Heart left ventricle (tissue), 16 donors: ENCODE measurements around the gene GGT7. TPM values are rescaled to one million over a fixed set of nuclear protein-coding genes. Genes with fewer than 3 reads are reported as not detected.

Source experiments
- ATAC-seq, 4 donors: fragments of 200-7000 bp; cut with Tn5 transposase; one replicate each; pipeline ENCODE4 v1.9.1; 2020 to 2022; ENCODE audit warnings: moderate library complexity in 4 of 4, mild to moderate bottlenecking in 3 of 4, moderate number of reproducible peaks in 1 of 4
- DNase-seq, 5 donors: peaks; one replicate each; pipeline ENCODE4 v3.0.0-alpha.2; 2020
- H3K27ac ChIP-seq, 12 donors: fragments of 200-600 bp; sonication (generic) in 4 of 12; one replicate each; pipeline versions ENCODE4 v1.5.0 to v1.8.0; 2016 to 2022; ENCODE audit warnings: mild to moderate bottlenecking in 2 of 12
- H3K27me3 ChIP-seq, 9 donors: fragments of 200-600 bp; sonication (generic) in 2 of 9; one replicate each; pipeline versions ENCODE4 v1.5.1 to v1.8.0; 2016 to 2022; ENCODE audit warnings: mild to moderate bottlenecking in 3 of 9
- H3K36me3 ChIP-seq, 9 donors: fragments of 200-600 bp; sonication (generic) in 2 of 9; one replicate each; pipeline versions ENCODE4 v1.5.0 to v1.8.0; 2018 to 2022; ENCODE audit warnings: mild to moderate bottlenecking in 2 of 9
- H3K4me1 ChIP-seq, 12 donors: fragments of 200-600 bp; sonication (generic) in 4 of 12; one replicate each; pipeline versions ENCODE4 v1.5.0 to v1.8.0; 2016 to 2022; ENCODE audit warnings: mild to moderate bottlenecking in 3 of 12
- H3K4me3 ChIP-seq, 12 donors: fragments of 200-600 bp; sonication (generic) in 4 of 12; one replicate each; pipeline versions ENCODE4 v1.5.0 to v1.8.0; 2017 to 2022; ENCODE audit warnings: mild to moderate bottlenecking in 9 of 12, moderate library complexity in 4 of 12
- H3K9me3 ChIP-seq, 12 donors: fragments of 200-600 bp; sonication (generic) in 4 of 12; one replicate each; pipeline versions ENCODE4 v1.5.0 to v1.8.0; 2016 to 2022; ENCODE audit warnings: mild to moderate bottlenecking in 1 of 12
- CTCF ChIP-seq, 12 donors: fragments of 200-600 bp; sonication (generic) in 4 of 12; IDR thresholded peaks; one replicate each; pipeline versions ENCODE4 v1.5.0 to v1.8.0; 2018 to 2022; ENCODE audit warnings: antibody characterized with exemption in 12 of 12, mild to moderate bottlenecking in 5 of 12
- POLR2A ChIP-seq, 2 donors: fragments of 450-650 bp; IDR thresholded peaks; one replicate each; pipeline ENCODE4 v1.6.1; 2017; ENCODE audit warnings: antibody characterized with exemption in 2 of 2, mild to moderate bottlenecking in 2 of 2, moderate library complexity in 2 of 2
- WGBS, 4 donors: extraction: QIAGEN DNeasy Blood & Tissue Kit in 2 of 4; methylation state at CpG; one replicate each; pipeline versions ENCODE4 v1.1.5 to v1.1.7; 2013 to 2018; 5-methylcytosine and 5-hydroxymethylcytosine counted together
- intact Hi-C, 10 donors: fragments of 100-400 bp; cut with DNase I; formaldehyde crosslinking; loops; one replicate each; pipeline versions ENCODE4 v1.11.1 to v1.14.2; 2022
- polyA plus RNA-seq, 2 donors: library from polyadenylated mRNA; stranded (reverse); fragments of 200-250 nt; gene quantifications; one replicate each; pipeline ENCODE4 v1.2.3, GENCODE V29; 2013
- total RNA-seq, 9 donors: library from RNA; depleted of rRNA in 2 of 9; stranded (reverse); fragments of >200 nt in 2 of 9; fragmentation: NEBNext Ultra II Directional in 3 of 9; extraction: Animal tissue kit (Norgen Biotek cat#: 25700) in 3 of 9; gene quantifications; one replicate each; pipeline versions ENCODE4 v1.1.0 to v1.2.4, GENCODE V29; 2016 to 2023
- donor health status: ischemic (EF 13 %, LVEDD 7.1; RV severe dilation, severe dysfunction).
- donor health status: healthy with polysubstance abuse.
- donor health status: DM: no; HTN: yes; CAD: no.
- donor health status: DM: no; HTN: no; CAD: no.
- donor health status: ischemic (EF 25% LVEDD 6.9; RV normal size, moderate dysfunction).
- donor health status: ischemic (EF 25% LVEDD 5.7; RV mildly dilated, moderate dysfunction).
- donor health status: healthy.
- donor health status: DM: yes; HTN: yes; CAD: no.
- donor health status: ischemic (EF 35%, LVEDD 5.7; RV mildly dilated, moderate dysfunction).
- donor health status: nonischemic (EF 11% LVEDD 7.7; RV severe dilation, severe dysfunction).
- donor health status: DM: yes; HTN: yes; CAD: no.
- donor health status: PGD.
- donor health status: ischemic (EF 29% LVEDD 5.4; RV normal size, mild dysfunction).
- donor health status: nonischemic (EF 23%, LVEDD 6.1; RV moderate dilation, normal function).

Gene GGT7
- total and polyA plus RNA-seq, 11 donors, result 7.9 to 30.7 (median 17.5) TPM

- peak; percentile 88 to 94 (median 92) for DNase-seq
- peak within 1 kb of the TSS; percentile 72 to 99 (median 88) for H3K4me3 ChIP-seq
- peaks cover 3 to 39% (median 30%) of the 10 kb centered on the region in 12 donors for H3K4me1 ChIP-seq
- intact Hi-C loops, result loop anchor here in 1 of 10 donors (10.0 kb wide), 1 partner anchor 629 kb away; the partner anchor contains the start of gene CEP250
- no peaks in the 10 kb centered on the region for H3K36me3 ChIP-seq
- WGBS, 4 donors, result 7 to 20% (median 9%) methylated on average over 17 to 52 of the region's 52 CpGs
- TF ChIP-seq POLR2A (IDR thresholded peaks at IDR 0.05) (no peak), CTCF (IDR thresholded peaks at IDR 0.05) (no peak)
- H3K27ac ChIP-seq, result peak within 1 kb of the TSS; percentile 89 to 97 (median 91)
- no peaks in the 10 kb centered on the region for H3K9me3 ChIP-seq
- ATAC-seq, result peak; percentile 81 to 93 (median 84)
- H3K27me3 ChIP-seq, result no peaks in the 10 kb centered on the region
These were observed 46.9 kb downstream of the GGT7 start, which contains the start of gene NCOA6 for GRCh38 chr20:34825530-34826362. Gene NCOA6 (minus strand): TSS chr20:34825651. CDS start chr20:34782355, 43,296 bp downstream.

- Histone ChIP-seq H3K27me3 (no peaks in the 10 kb centered on the region), H3K9me3 (no peaks in the 10 kb centered on the region), H3K36me3 (peaks cover 0 to 1% (median 0%) of the 10 kb centered on the region in 9 donors), H3K27ac (peak overlapping the region; percentile 89 to 97 (median 91)), H3K4me1 (peaks cover 3 to 46% (median 32%) of the 10 kb centered on the region in 12 donors), H3K4me3 (peak overlapping the region; percentile 72 to 99 (median 88))
- no peak for TF ChIP-seq POLR2A (IDR thresholded peaks at IDR 0.05)
- TF ChIP-seq CTCF (IDR thresholded peaks at IDR 0.05), result peak in 6 of 12 donors; percentile 7 to 24 (median 9)
- ATAC-seq (peak; percentile 28 to 84 (median 79)), DNase-seq (peak; percentile 66 to 81 (median 71))
- WGBS, 4 donors, result 0 to 1% (median 1%) methylated on average over 14 to 68 of the region's 68 CpGs
- intact Hi-C loops, result loop anchor here in 1 of 10 donors (10.0 kb wide), 1 partner anchor 630 kb away; the partner anchor contains the start of gene CEP250
These were observed 47.7 kb downstream of the GGT7 start for GRCh38 chr20:34824806-34825529.

- H3K4me1 ChIP-seq, result peaks cover 3 to 52% (median 32%) of the 10 kb centered on the region in 12 donors
- WGBS, 4 donors, result 2 to 7% (median 5%) methylated on average over 2 of the region's 2 CpGs
- peak overlapping the region; percentile 89 to 97 (median 91) for H3K27ac ChIP-seq
- ATAC-seq (peak; percentile 39 to 61 (median 56)), DNase-seq (peak in 4 of 5 donors; percentile 32 to 63 (median 56))
- H3K36me3 ChIP-seq, result peaks cover 0 to 2% (median 0%) of the 10 kb centered on the region in 9 donors
- peak overlapping the region; percentile 72 to 99 (median 88) for H3K4me3 ChIP-seq
- H3K27me3 ChIP-seq, result no peaks in the 10 kb centered on the region
- TF ChIP-seq POLR2A (IDR thresholded peaks at IDR 0.05), result no peak
- TF ChIP-seq CTCF (IDR thresholded peaks at IDR 0.05), result no peak
- intact Hi-C loops, result loop anchor here in 1 of 10 donors (10.0 kb wide), 1 partner anchor 630 kb away; the partner anchor contains the start of gene CEP250
- no peaks in the 10 kb centered on the region for H3K9me3 ChIP-seq
These were observed 48.2 kb downstream of the GGT7 start for GRCh38 chr20:34824452-34824805.
